Ectodermal cell (in vitro differentiated cells): ENCODE data around the gene DIP2B.

Experiments used
- H3K27ac ChIP-seq: 2 replicates; pipeline ENCODE4 v1.7.0; 2013; ENCODE audit warnings: mild to moderate bottlenecking, low read depth, low read length; ENCODE audit not compliant: insufficient read depth, poor library complexity, severe bottlenecking
- H3K27me3 ChIP-seq: 2 replicates; pipeline ENCODE4 v1.7.0; 2013; ENCODE audit warnings: mild to moderate bottlenecking, low read length; ENCODE audit not compliant: insufficient read depth, control insufficient read depth, poor library complexity, severe bottlenecking
- H3K36me3 ChIP-seq: one replicate; pipeline ENCODE4 v1.7.0; 2013; ENCODE audit warnings: low read length; ENCODE audit not compliant: control insufficient read depth, insufficient read depth
- H3K4me1 ChIP-seq: one replicate; pipeline ENCODE4 v1.7.0; 2013; ENCODE audit warnings: low read length; ENCODE audit not compliant: control insufficient read depth, insufficient read depth
- H3K4me3 ChIP-seq: 2 replicates; pipeline ENCODE4 v1.7.0; 2013; ENCODE audit warnings: low read depth, low read length, control low read depth; ENCODE audit not compliant: insufficient read depth
- H3K9me3 ChIP-seq: 2 replicates; pipeline ENCODE4 v1.7.0; 2013; ENCODE audit warnings: mild to moderate bottlenecking, low read length, moderate library complexity; ENCODE audit not compliant: control insufficient read depth
- WGBS, 2 experiments: methylation state at CpG; one replicate each; pipeline ENCODE4 v1.1.7; 2013; ENCODE audit warnings: missing lambda C conversion rate in 2 of 2; 5-methylcytosine and 5-hydroxymethylcytosine counted together

Gene DIP2B

GRCh38 chr12:50776749-50777728 is 272.3 kb downstream of the DIP2B start:
- 90 to 97% methylated on average over 9 of the region's 9 CpGs for WGBS, 2 experiments
- no peaks in the 10 kb centered on the region for H3K36me3 ChIP-seq
- no peak overlapping the region for H3K4me3 ChIP-seq
- H3K27ac ChIP-seq = no peak overlapping the region
- no peaks in the 10 kb centered on the region for H3K27me3 ChIP-seq
- H3K4me1 ChIP-seq = no peaks in the 10 kb centered on the region
- H3K9me3 ChIP-seq = no peaks in the 10 kb centered on the region

- Histone ChIP-seq H3K9me3 (no peaks in the 10 kb centered on the region), H3K27ac (no peak overlapping the region), H3K4me3 (no peak overlapping the region), H3K4me1 (no peaks in the 10 kb centered on the region), H3K27me3 (no peaks in the 10 kb centered on the region), H3K36me3 (no peaks in the 10 kb centered on the region)
- 94% methylated on average over 8 of the region's 8 CpGs for WGBS, 2 experiments
Observed at GRCh38 chr12:50778663-50779590, 274.1 kb downstream of the DIP2B start.

GRCh38 chr12:50780013-50780412 is 275.2 kb downstream of the DIP2B start:
- no peak overlapping the region for H3K4me3 ChIP-seq
- no peaks in the 10 kb centered on the region for H3K27me3 ChIP-seq
- WGBS, 2 experiments = 97% methylated on average over 3 to 4 of the region's 4 CpGs
- no peaks in the 10 kb centered on the region for H3K9me3 ChIP-seq
- no peak overlapping the region for H3K27ac ChIP-seq
- no peaks in the 10 kb centered on the region for H3K4me1 ChIP-seq
- no peaks in the 10 kb centered on the region for H3K36me3 ChIP-seq

DNA sequence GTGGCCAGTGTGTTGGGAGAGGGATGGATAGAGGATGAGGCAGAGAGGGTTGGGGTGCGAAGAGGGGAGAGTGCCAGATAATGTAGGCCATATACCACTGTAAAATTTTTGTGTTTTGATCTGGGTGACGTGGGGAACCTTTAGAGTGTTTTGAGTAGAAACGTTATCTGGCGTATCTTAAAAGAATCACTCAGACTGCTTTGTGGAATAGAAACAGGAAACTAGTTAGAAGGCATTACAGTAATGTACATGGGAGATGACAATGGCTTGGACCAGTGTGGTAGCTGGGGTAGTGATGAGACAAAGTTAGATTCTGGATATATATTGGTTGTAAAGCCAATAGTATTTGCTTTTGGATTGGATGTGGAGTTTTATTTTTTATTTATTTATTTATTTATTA is 279.7 kb downstream of the DIP2B start:
- Histone ChIP-seq H3K27ac (no peak overlapping the region), H3K9me3 (no peaks in the 10 kb centered on the region), H3K4me3 (no peak overlapping the region), H3K4me1 (no peaks in the 10 kb centered on the region), H3K36me3 (no peaks in the 10 kb centered on the region), H3K27me3 (no peaks in the 10 kb centered on the region)
- 95 to 100% methylated on average over 4 of the region's 4 CpGs for WGBS, 2 experiments

DNA sequence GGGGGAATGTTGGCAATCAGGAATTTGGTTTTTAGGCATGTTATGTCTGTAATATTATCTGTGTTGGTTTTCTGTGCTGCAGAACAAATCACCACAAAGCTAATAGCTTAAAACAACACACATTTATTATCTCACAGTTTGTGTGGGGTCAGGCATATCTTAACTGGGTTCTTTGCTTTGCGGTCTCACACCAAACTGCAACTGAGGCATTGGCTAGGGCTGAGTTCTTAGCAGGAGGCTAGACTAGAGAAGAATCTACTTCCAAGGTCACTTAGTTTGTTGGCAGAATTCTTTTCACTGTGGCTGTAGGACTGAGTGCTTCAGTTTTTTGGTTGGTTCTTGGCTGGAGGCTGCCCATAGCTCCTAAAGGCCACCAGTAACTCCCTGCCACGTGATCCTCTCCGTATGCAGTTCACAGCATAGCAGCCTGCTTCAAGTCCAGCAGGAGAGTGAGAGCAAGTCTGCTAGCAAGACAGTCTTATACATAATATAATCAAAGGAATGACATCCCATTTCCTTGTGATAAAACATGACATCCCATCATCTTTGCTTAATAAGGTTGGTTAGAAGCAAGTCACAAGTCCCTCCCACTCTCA is 280.7 kb downstream of the DIP2B start:
- H3K4me1 ChIP-seq = no peaks in the 10 kb centered on the region
- H3K27me3 ChIP-seq = no peaks in the 10 kb centered on the region
- WGBS, 2 experiments = 96 to 97% methylated on average over 3 of the region's 3 CpGs
- H3K9me3 ChIP-seq = no peaks in the 10 kb centered on the region
- H3K4me3 ChIP-seq = no peak overlapping the region
- H3K27ac ChIP-seq = no peak overlapping the region
- H3K36me3 ChIP-seq = no peaks in the 10 kb centered on the region

DNA sequence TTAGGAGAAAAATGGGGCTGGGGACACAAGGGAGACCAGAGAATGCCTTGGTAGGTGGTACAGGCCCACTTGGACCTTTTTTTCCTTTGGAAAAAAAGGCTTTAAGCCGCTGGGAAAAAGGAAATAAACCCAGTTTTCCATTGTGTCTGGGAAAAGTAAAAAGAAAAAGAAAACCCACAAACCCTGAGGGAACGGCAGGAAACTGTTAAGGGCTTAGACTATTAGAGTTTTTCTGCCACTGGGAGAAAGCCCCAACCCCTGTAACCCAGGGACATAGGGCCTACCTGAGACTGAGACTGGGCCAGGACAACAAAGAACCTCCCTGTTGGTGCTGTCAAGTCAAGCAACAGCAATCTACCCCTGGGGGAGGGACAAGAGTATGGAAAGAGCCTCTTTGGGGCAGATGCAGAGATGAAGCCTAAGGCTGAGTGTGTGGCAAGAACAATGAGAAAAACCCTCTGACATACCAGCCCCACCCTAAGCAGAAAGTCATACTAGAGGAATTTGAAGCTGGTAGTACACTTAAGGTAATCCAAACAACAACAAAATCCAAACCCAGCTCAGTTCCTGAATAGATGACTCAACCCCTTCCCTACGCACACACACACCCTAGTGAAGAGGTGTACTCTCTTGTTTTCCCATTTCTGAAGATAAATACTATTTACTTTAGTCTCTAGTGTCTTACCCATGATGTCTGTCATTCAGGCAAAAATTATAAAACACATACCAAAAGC is 281.9 kb downstream of the DIP2B start:
- Histone ChIP-seq H3K36me3 (no peaks in the 10 kb centered on the region), H3K4me1 (no peaks in the 10 kb centered on the region), H3K27ac (no peak overlapping the region), H3K27me3 (no peaks in the 10 kb centered on the region), H3K4me3 (no peak overlapping the region), H3K9me3 (no peaks in the 10 kb centered on the region)
- WGBS, 2 experiments = 80 to 81% methylated on average over 3 of the region's 3 CpGs

DNA sequence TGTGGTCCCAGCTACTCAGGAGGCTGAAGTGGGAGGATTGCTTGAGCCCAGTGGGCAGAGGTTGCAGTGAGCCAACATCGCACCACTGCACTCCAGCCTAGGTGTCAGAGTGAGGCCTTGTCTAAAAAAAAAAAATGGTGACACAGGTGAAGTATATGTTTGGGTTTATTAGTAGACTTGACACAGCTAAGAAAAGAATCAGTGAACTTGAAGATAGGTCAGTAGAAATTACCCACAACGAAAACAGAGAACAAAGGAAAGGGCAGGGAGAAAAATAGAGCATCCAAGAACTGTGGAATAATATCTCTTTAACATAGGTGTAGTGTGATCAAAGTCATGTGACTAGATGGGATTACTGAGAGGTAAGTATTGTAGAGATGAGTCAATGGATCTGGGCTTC is 282.8 kb downstream of the DIP2B start:
- H3K27ac ChIP-seq = no peak overlapping the region
- no peaks in the 10 kb centered on the region for H3K9me3 ChIP-seq
- WGBS, 2 experiments = 93% methylated on average over 2 of the region's 2 CpGs
- H3K36me3 ChIP-seq = no peaks in the 10 kb centered on the region
- no peaks in the 10 kb centered on the region for H3K27me3 ChIP-seq
- no peak overlapping the region for H3K4me3 ChIP-seq
- no peaks in the 10 kb centered on the region for H3K4me1 ChIP-seq

- no peaks in the 10 kb centered on the region for H3K36me3 ChIP-seq
- H3K4me1 ChIP-seq = no peaks in the 10 kb centered on the region
- no peak overlapping the region for H3K4me3 ChIP-seq
- no peaks in the 10 kb centered on the region for H3K9me3 ChIP-seq
- no peaks in the 10 kb centered on the region for H3K27me3 ChIP-seq
- no peak overlapping the region for H3K27ac ChIP-seq
- 96 to 98% methylated on average over 2 to 3 of the region's 3 CpGs for WGBS, 2 experiments
Observed at GRCh38 chr12:50788561-50788960, 283.8 kb downstream of the DIP2B start.

GRCh38 chr12:50790081-50790480 is 285.3 kb downstream of the DIP2B start:
- Histone ChIP-seq H3K27me3 (no peaks in the 10 kb centered on the region), H3K4me3 (no peak overlapping the region), H3K27ac (no peak overlapping the region), H3K9me3 (no peaks in the 10 kb centered on the region), H3K4me1 (no peaks in the 10 kb centered on the region), H3K36me3 (no peaks in the 10 kb centered on the region)
- WGBS, 2 experiments = 90 to 91% methylated on average over 5 of the region's 5 CpGs
